Testis (tissue), 3 donors: ENCODE measurements around the gene OR9Q1. TPM values are rescaled to one million over a fixed set of nuclear protein-coding genes. Genes with fewer than 3 reads are reported as not detected.
"Not testable (repeated sequence)": the region's sequence is repeated elsewhere in the genome, so short reads cannot be mapped to it uniquely, and the experiment has no call there.

ENCODE experiments used
- DNase-seq: peaks from one replicate; pipeline ENCODE4 v3.0.0-alpha.2; 2019
- H3K27ac ChIP-seq, 2 donors: fragments of 200-600 bp; sonication (generic); one replicate each; pipeline ENCODE4 v1.5.1; 2019
- H3K27me3 ChIP-seq: fragments of 200-600 bp; sonication (generic); one replicate; pipeline ENCODE4 v1.5.1; 2019
- H3K36me3 ChIP-seq: fragments of 200-600 bp; sonication (generic); one replicate; pipeline ENCODE4 v1.5.1; 2017; ENCODE audit warnings: low read depth; ENCODE audit errors: missing control alignments
- H3K4me1 ChIP-seq: fragments of 200-600 bp; sonication (generic); one replicate; pipeline ENCODE4 v1.5.1; 2019
- H3K4me3 ChIP-seq, 2 donors: fragments of 200-600 bp; sonication (generic); one replicate each; pipeline ENCODE4 v1.5.1; 2017 to 2019
- H3K9me3 ChIP-seq: fragments of 200-600 bp; sonication (generic); one replicate; pipeline ENCODE4 v1.5.1; 2017
- POLR2A ChIP-seq: fragments of 450-650 bp; IDR thresholded peaks from one replicate; pipeline ENCODE4 v1.6.1; 2017; ENCODE audit warnings: antibody characterized with exemption, mild to moderate bottlenecking, moderate library complexity
- whole genome bisulfite sequencing, 2 donors: methylation state at CpG; one replicate each; pipeline ENCODE4 v1.1.5; 2018; 5-methylcytosine and 5-hydroxymethylcytosine counted together
- intact Hi-C: fragments of 100-400 bp; cut with DNase I; formaldehyde crosslinking; loops from one replicate; pipeline ENCODE4 v1.15.1; 2023; ENCODE audit warnings: low total_unique reads
- polyA plus RNA-seq: library from polyadenylated mRNA; stranded (reverse); fragments of 350-450 nt; fragmentation: Illumina TruSeq; extraction: RNeasy Lipid Tissue Mini Kit (QIAGEN cat#74804); gene quantifications from one replicate; pipeline ENCODE4 v1.2.3, GENCODE V29; 2014; ENCODE audit warnings: low read depth, low replicate concordance; ENCODE audit not compliant: insufficient read depth
- total RNA-seq, 2 donors: library from RNA; depleted of rRNA; stranded (reverse); fragments of >200 nt; gene quantifications; one replicate each; pipeline ENCODE4 v1.2.3, GENCODE V29; 2016
- TF ChIP-seq, protein P1 (sequence below), 3 experiments: fragments of 450-650 bp in 2 of 3; fragments of 200-600 bp in 1 of 3; sonication (generic) in 1 of 3; IDR thresholded peaks; one replicate each; pipeline ENCODE4 v1.5.1; 2016 to 2019; ENCODE audit warnings: antibody characterized with exemption in 3 of 3, mild to moderate bottlenecking in 2 of 3, moderate library complexity in 1 of 3

The OR9Q1 gene
- total and polyA plus RNA-seq, 3 donors from 2014 or later, result 0.12 to 0.71 (median 0.15) TPM

DNA sequence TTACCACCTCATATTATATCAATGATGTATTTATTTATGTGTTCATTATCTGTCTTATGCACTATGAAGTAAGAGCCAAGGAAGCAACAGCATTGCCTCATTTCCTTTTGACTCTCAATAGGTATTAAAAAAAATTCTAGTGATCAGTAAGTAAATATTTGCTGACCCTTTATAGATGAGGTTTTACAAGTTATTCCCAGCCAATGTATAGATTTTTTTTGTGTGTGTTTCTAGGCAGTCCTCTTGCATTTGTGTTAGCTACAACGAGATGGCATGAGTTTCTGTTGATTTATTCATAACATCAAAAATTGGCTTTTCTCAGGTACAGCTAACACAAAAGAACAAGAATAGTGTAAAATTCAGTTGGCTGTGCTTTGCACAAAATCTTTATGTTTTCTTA is 175.6 kb downstream of the OR9Q1 start:
- no peaks in the 10 kb centered on the region for H3K36me3 ChIP-seq
- intact Hi-C loops, result no loop called here
- no peak overlapping the region for H3K27ac ChIP-seq
- H3K4me3 ChIP-seq, result no peak overlapping the region
- no peaks in the 10 kb centered on the region for H3K9me3 ChIP-seq
- TF ChIP-seq, protein P1, sequence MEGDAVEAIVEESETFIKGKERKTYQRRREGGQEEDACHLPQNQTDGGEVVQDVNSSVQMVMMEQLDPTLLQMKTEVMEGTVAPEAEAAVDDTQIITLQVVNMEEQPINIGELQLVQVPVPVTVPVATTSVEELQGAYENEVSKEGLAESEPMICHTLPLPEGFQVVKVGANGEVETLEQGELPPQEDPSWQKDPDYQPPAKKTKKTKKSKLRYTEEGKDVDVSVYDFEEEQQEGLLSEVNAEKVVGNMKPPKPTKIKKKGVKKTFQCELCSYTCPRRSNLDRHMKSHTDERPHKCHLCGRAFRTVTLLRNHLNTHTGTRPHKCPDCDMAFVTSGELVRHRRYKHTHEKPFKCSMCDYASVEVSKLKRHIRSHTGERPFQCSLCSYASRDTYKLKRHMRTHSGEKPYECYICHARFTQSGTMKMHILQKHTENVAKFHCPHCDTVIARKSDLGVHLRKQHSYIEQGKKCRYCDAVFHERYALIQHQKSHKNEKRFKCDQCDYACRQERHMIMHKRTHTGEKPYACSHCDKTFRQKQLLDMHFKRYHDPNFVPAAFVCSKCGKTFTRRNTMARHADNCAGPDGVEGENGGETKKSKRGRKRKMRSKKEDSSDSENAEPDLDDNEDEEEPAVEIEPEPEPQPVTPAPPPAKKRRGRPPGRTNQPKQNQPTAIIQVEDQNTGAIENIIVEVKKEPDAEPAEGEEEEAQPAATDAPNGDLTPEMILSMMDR (IDR thresholded peaks at IDR 0.05), result no peak
- no peak for TF ChIP-seq POLR2A
- H3K27me3 ChIP-seq, result no peaks in the 10 kb centered on the region
- 58 to 70% methylated on average over 1 of the region's 1 CpG for WGBS, 2 donors
- no peak for DNase-seq
- no peaks in the 10 kb centered on the region for H3K4me1 ChIP-seq

DNA sequence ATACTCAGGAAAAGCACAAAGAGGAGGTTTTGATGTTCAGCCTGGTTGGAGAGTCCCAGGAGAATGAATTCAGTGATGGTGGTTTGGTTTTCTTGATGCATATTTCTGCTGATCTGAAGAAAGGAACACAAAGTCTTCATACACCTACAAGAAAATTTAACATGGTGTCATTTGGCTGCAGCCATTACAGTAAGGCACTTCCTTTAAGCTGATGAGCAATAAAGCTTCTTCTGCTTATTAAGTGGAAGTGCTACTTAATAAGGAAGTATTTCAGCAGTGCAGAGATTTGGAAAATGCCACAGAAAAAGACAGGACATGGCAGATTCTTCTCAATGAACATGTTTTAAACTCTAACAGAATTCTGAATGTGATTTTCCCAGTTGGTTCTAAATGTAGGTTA is 180.4 kb downstream of the OR9Q1 start, which contains the start of gene OR1S2:
TSS of gene OR1S2 (minus strand) at position 101 of the 400 bp plus-strand sequence. CDS start at position 101, 0 bp downstream.
- DNase-seq, result no peak
- no peaks in the 10 kb centered on the region for H3K4me1 ChIP-seq
- no peak within 1 kb of the TSS for H3K27ac ChIP-seq
- intact Hi-C loops, result no loop called here
- TF ChIP-seq POLR2A, result no peak
- TF ChIP-seq, protein P1 (IDR thresholded peaks at IDR 0.05), result no peak
- H3K27me3 ChIP-seq, result no peaks in the 10 kb centered on the region
- no peaks in the 10 kb centered on the region for H3K9me3 ChIP-seq
- H3K36me3 ChIP-seq, result no peaks in the 10 kb centered on the region
- no peak within 1 kb of the TSS for H3K4me3 ChIP-seq

DNA sequence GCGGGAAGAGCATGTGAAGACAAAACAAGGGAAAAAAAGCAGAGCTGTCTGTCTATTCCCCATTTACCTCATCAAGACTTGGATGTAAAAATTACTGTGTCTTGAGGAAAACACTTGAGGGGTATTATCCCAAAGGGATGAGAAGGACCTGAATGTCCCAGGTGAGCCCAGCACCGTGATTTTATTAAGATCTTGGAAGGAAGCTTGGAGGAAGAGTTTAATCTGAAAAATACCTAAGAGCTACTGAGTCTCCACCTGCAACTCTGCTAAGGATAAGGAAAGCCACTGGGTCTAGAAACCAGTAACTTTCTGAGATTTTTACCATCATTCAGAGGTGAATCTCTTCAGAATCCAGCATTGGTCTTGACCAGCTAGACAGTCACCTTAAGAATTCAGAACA is 188.7 kb downstream of the OR9Q1 start, which contains the start of gene OR1S1:
TSS of gene OR1S1 (plus strand) at position 301 of the 400 bp plus-strand sequence.
- H3K9me3 ChIP-seq, H3K4me3 ChIP-seq, H3K36me3 ChIP-seq, H3K27ac ChIP-seq, H3K27me3 ChIP-seq, intact Hi-C loops, DNase-seq, H3K4me1 ChIP-seq: not testable (repeated sequence)
- 81 to 88% methylated on average over 2 of the region's 2 CpGs for WGBS, 2 donors

DNA sequence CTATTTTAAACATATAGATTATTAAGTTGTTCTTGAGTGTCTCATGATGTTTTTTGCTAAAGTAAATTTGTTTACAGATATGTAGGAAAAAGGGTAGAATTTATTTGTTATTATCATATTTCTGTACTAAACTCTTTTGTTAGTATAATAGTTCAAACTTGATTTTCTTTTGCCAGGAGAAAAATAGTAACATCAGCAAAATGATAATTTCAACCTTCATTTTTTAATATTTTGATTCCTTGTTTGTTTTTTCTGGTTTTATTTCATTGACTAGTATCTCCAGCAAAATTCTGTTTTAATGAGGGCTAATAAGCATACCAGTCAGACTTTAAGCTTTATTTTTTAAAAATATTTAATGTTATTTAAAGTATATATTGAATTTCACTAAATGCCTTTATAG is 192.8 kb downstream of the OR9Q1 start:
- DNase-seq, result no peak
- TF ChIP-seq, protein P1 (IDR thresholded peaks at IDR 0.05), result no peak
- no peak for TF ChIP-seq POLR2A
- intact Hi-C loops, result no loop called here

DNA sequence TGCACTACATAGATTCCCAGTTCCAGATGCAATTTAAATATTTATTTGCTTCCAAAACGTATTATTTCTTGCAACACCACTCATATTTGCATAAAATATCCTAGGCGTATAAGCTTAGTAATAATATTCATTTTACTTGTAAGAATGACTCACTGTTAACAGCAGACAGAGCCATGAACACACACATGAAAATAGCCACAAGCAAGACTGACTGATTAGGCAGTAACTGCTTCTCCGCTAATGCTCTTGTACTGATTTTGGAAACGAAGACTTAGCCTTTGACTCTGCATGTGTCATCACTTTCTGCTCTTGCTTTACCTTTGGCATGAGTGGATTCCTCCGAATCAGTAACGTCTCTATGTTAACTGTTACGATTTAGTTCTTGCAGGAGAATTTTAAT is 199.0 kb downstream of the OR9Q1 start:
- Histone ChIP-seq H3K36me3 (no peaks in the 10 kb centered on the region), H3K27ac (no peak overlapping the region), H3K4me1 (no peaks in the 10 kb centered on the region), H3K9me3 (no peaks in the 10 kb centered on the region), H3K27me3 (no peaks in the 10 kb centered on the region), H3K4me3 (no peak overlapping the region)
- intact Hi-C loops, result no loop called here
- no peak for DNase-seq
- WGBS, 2 donors, result 82 to 90% methylated on average over 7 of the region's 7 CpGs
- TF ChIP-seq, protein P1 (IDR thresholded peaks at IDR 0.05), result no peak
- no peak for TF ChIP-seq POLR2A

More for the DNA sequence above, 192.8 kb downstream of the OR9Q1 start:
- Histone ChIP-seq H3K27ac (no peak overlapping the region), H3K4me3 (no peak overlapping the region), H3K27me3 (no peaks in the 10 kb centered on the region), H3K36me3 (no peaks in the 10 kb centered on the region), H3K4me1 (no peaks in the 10 kb centered on the region), H3K9me3 (no peaks in the 10 kb centered on the region)
